Measurements from ENCODE around the gene DENND5B.
A peak's percentile ranks its signal among the peaks of the same experiment; 100 is the strongest.
"Not testable (repeated sequence)": the region's sequence is repeated elsewhere in the genome, so short reads cannot be mapped to it uniquely, and the experiment has no call there.

Gene DENND5B

DNA sequence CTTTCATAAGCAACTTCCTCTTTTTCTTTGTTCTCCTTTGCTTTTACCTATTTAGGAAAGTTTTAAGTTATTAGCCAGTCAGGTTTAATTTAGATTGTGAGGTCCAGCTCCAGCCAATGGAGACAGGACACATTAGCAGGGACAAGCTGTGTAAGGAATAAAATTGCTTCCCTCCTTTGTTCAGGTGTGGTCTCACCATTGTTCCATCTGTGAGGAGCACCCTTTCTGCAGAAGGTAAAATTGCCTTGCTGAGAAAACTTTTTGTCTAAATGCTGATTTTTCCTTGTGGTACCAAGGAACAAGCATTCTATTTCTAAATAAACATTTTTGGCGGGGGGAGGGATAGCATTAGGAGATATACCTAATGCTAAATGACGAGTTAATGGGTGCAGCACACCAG, 17.4 kb upstream of the DENND5B start:
- not testable (repeated sequence) for H3K4me2 ChIP-seq (ENCODE audit: low read length); H2AK5ac ChIP-seq (ENCODE audit: low read length); H4K12ac ChIP-seq (ENCODE audit: low read depth, low read length); H3K27me3 ChIP-seq (ENCODE audit: insufficient read depth, low read length); H3K9ac ChIP-seq (ENCODE audit: low read length); H3K79me1 ChIP-seq (ENCODE audit: low read length); H4K91ac ChIP-seq (ENCODE audit: low read depth, low read length); H3K27ac ChIP-seq (ENCODE audit: low read depth, low read length); H3K36me3 ChIP-seq (ENCODE audit: control insufficient read depth in 1 of 2, insufficient read depth in 2 of 2, low read length in 2 of 2); DNase-seq; H3K9me3 ChIP-seq (ENCODE audit: insufficient read depth, low read depth, low read length); H3K14ac ChIP-seq (ENCODE audit: low read length); H2BK120ac ChIP-seq (ENCODE audit: insufficient read depth, low read length, poor library complexity); H3K4ac ChIP-seq (ENCODE audit: low read depth, low read length); H2AFZ ChIP-seq (ENCODE audit: insufficient read depth, low read length, poor library complexity); H3K4me1 ChIP-seq (ENCODE audit: control insufficient read depth in 1 of 2, insufficient read depth in 2 of 2, low read length in 2 of 2); H3K23ac ChIP-seq (ENCODE audit: low read length); H3K79me2 ChIP-seq (ENCODE audit: control insufficient read depth, insufficient read depth, low read length, poor library complexity); H3K18ac ChIP-seq (ENCODE audit: low read length); H2BK5ac ChIP-seq (ENCODE audit: low read depth, low read length, poor library complexity); H3K4me3 ChIP-seq (ENCODE audit: low read depth, low read length); H2BK12ac ChIP-seq (ENCODE audit: low read length); H4K8ac ChIP-seq (ENCODE audit: low read depth, low read length)
- no CpG with 5 or more reads among the region's 2 CpGs for whole genome bisulfite sequencing (ENCODE audit: extremely low coverage, insufficient coverage, insufficient read length)

DNA sequence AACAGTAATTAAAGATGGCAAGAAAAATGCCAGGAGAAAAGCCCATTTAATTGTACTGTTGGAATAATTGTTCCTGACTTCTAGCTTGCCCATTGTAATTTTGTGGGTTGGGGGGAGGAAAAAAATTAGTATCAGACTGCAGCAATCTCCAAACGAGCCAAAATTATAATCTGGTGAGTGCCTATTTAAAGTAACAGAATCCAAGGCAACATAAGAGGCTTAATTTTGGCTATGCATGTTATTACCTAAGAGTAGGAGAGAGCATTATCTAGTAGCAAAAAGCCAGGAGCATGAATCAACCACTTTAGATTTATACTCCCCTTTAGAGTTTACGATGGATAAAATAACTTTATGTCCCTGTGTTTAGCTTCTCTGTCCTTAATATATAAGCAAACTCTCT, 14.6 kb upstream of the DENND5B start:
- H2AFZ ChIP-seq (ENCODE audit: insufficient read depth, low read length, poor library complexity): no peak overlapping the region
- no peak overlapping the region for H4K91ac ChIP-seq (ENCODE audit: low read depth, low read length)
- peaks cover 4% of the 10 kb centered on the region for H3K9me3 ChIP-seq (ENCODE audit: insufficient read depth, low read depth, low read length)
- H3K23ac ChIP-seq (ENCODE audit: low read length): no peak overlapping the region
- H3K18ac ChIP-seq (ENCODE audit: low read length): no peak overlapping the region
- H3K36me3 ChIP-seq (ENCODE audit: control insufficient read depth in 1 of 2, insufficient read depth in 2 of 2, low read length in 2 of 2): no peaks in the 10 kb centered on the region
- H3K79me1 ChIP-seq (ENCODE audit: low read length): no peaks in the 10 kb centered on the region
- no peak overlapping the region for H3K9ac ChIP-seq (ENCODE audit: low read length)
- no peak overlapping the region for H3K4ac ChIP-seq (ENCODE audit: low read depth, low read length)
- no peak overlapping the region for H4K12ac ChIP-seq (ENCODE audit: low read depth, low read length)
- WGBS (ENCODE audit: extremely low coverage, insufficient coverage, insufficient read length): no CpG with 5 or more reads among the region's 2 CpGs
- DNase-seq: no peak
- no peaks in the 10 kb centered on the region for H3K79me2 ChIP-seq (ENCODE audit: control insufficient read depth, insufficient read depth, low read length, poor library complexity)
- H4K8ac ChIP-seq (ENCODE audit: low read depth, low read length): no peak overlapping the region
- no peak overlapping the region for H3K14ac ChIP-seq (ENCODE audit: low read length)
- no peak overlapping the region for H2BK12ac ChIP-seq (ENCODE audit: low read length)
- H3K4me2 ChIP-seq (ENCODE audit: low read length): no peak overlapping the region
- no peaks in the 10 kb centered on the region for H3K27me3 ChIP-seq (ENCODE audit: insufficient read depth, low read length)
- no peak overlapping the region for H2AK5ac ChIP-seq (ENCODE audit: low read length)
- H2BK120ac ChIP-seq (ENCODE audit: insufficient read depth, low read length, poor library complexity): no peak overlapping the region
- no peak overlapping the region for H3K4me3 ChIP-seq (ENCODE audit: low read depth, low read length)
- no peak overlapping the region for H2BK5ac ChIP-seq (ENCODE audit: low read depth, low read length, poor library complexity)
- H3K27ac ChIP-seq (ENCODE audit: low read depth, low read length): no peak overlapping the region
- no peaks in the 10 kb centered on the region for H3K4me1 ChIP-seq (ENCODE audit: control insufficient read depth in 1 of 2, insufficient read depth in 2 of 2, low read length in 2 of 2)

- Histone ChIP-seq H2BK5ac (ENCODE audit: low read depth, low read length, poor library complexity) (no peak overlapping the region), H2AFZ (ENCODE audit: insufficient read depth, low read length, poor library complexity) (no peak overlapping the region), H4K91ac (ENCODE audit: low read depth, low read length) (no peak overlapping the region), H3K4ac (ENCODE audit: low read depth, low read length) (no peak overlapping the region), H3K4me2 (ENCODE audit: low read length) (no peak overlapping the region), H3K4me3 (ENCODE audit: low read depth, low read length) (no peak overlapping the region), H3K4me1 (ENCODE audit: control insufficient read depth in 1 of 2, insufficient read depth in 2 of 2, low read length in 2 of 2) (no peaks in the 10 kb centered on the region), H3K23ac (ENCODE audit: low read length) (no peak overlapping the region), H4K12ac (ENCODE audit: low read depth, low read length) (no peak overlapping the region), H3K18ac (ENCODE audit: low read length) (no peak overlapping the region), H4K8ac (ENCODE audit: low read depth, low read length) (no peak overlapping the region), H3K14ac (ENCODE audit: low read length) (no peak overlapping the region), H3K9me3 (ENCODE audit: insufficient read depth, low read depth, low read length) (peaks cover 1% of the 10 kb centered on the region), H3K79me2 (ENCODE audit: control insufficient read depth, insufficient read depth, low read length, poor library complexity) (no peaks in the 10 kb centered on the region), H2AK5ac (ENCODE audit: low read length) (no peak overlapping the region), H3K27me3 (ENCODE audit: insufficient read depth, low read length) (no peaks in the 10 kb centered on the region), H2BK12ac (ENCODE audit: low read length) (no peak overlapping the region), H3K36me3 (ENCODE audit: control insufficient read depth in 1 of 2, insufficient read depth in 2 of 2, low read length in 2 of 2) (no peaks in the 10 kb centered on the region), H3K79me1 (ENCODE audit: low read length) (no peaks in the 10 kb centered on the region), H3K27ac (ENCODE audit: low read depth, low read length) (no peak overlapping the region), H3K9ac (ENCODE audit: low read length) (no peak overlapping the region), H2BK120ac (ENCODE audit: insufficient read depth, low read length, poor library complexity) (no peak overlapping the region)
- no peak for DNase-seq
- WGBS (ENCODE audit: extremely low coverage, insufficient coverage, insufficient read length): no CpG with 5 or more reads among the region's 3 CpGs
Measured at GRCh38 chr12:31603546-31604009, 12.6 kb upstream of the DENND5B start.

DNA sequence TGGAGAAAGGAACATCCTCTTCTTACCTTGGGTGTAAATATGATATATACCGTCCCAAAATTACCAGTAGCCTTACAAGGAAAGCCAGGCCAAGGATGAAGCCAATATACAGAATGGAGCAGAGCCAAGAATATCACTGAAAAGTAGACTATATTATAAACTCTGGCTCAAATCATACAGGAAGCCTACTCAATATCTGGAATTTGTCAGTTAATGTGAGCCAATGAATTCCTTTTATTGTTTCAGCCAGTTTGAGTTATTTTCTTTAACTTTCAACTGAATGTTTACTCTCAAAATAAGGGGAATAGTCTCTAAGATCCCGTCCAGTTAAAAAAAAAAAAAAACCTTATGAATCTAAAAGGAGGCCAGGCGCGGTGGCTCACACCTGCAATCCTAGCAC, 9.8 kb upstream of the DENND5B start:
- Histone ChIP-seq H4K12ac (ENCODE audit: low read depth, low read length) (no peak overlapping the region), H2BK5ac (ENCODE audit: low read depth, low read length, poor library complexity) (no peak overlapping the region), H2AK5ac (ENCODE audit: low read length) (no peak overlapping the region), H3K36me3 (ENCODE audit: control insufficient read depth in 1 of 2, insufficient read depth in 2 of 2, low read length in 2 of 2) (no peaks in the 10 kb centered on the region), H3K9me3 (ENCODE audit: insufficient read depth, low read depth, low read length) (no peaks in the 10 kb centered on the region), H3K4me2 (ENCODE audit: low read length) (no peak overlapping the region), H3K27me3 (ENCODE audit: insufficient read depth, low read length) (no peaks in the 10 kb centered on the region), H2BK12ac (ENCODE audit: low read length) (no peak overlapping the region), H3K9ac (ENCODE audit: low read length) (no peak overlapping the region), H3K27ac (ENCODE audit: low read depth, low read length) (no peak overlapping the region), H3K4me1 (ENCODE audit: control insufficient read depth in 1 of 2, insufficient read depth in 2 of 2, low read length in 2 of 2) (no peaks in the 10 kb centered on the region), H3K4me3 (ENCODE audit: low read depth, low read length) (no peak overlapping the region), H3K14ac (ENCODE audit: low read length) (no peak overlapping the region), H4K8ac (ENCODE audit: low read depth, low read length) (no peak overlapping the region), H3K79me2 (ENCODE audit: control insufficient read depth, insufficient read depth, low read length, poor library complexity) (no peaks in the 10 kb centered on the region), H3K79me1 (ENCODE audit: low read length) (no peaks in the 10 kb centered on the region), H3K18ac (ENCODE audit: low read length) (no peak overlapping the region), H2BK120ac (ENCODE audit: insufficient read depth, low read length, poor library complexity) (no peak overlapping the region), H3K23ac (ENCODE audit: low read length) (no peak overlapping the region), H3K4ac (ENCODE audit: low read depth, low read length) (no peak overlapping the region), H2AFZ (ENCODE audit: insufficient read depth, low read length, poor library complexity) (no peak overlapping the region), H4K91ac (ENCODE audit: low read depth, low read length) (no peak overlapping the region)
- peak in 1 of 2 donors; percentile 6 for DNase-seq
- WGBS (ENCODE audit: extremely low coverage, insufficient coverage, insufficient read length): no CpG with 5 or more reads among the region's 4 CpGs
